HepG2 (cell line): ENCODE measurements around the gene SMPD3. TPM values are rescaled to one million over a fixed set of nuclear protein-coding genes. Genes with fewer than 3 reads are reported as not detected.

ENCODE experiments used
- ATAC-seq: fragments of 200-7000 bp; cut with Tn5 transposase; 3 replicates; pipeline ENCODE4 v1.9.1; 2020; ENCODE audit warnings: mild to moderate bottlenecking, moderate library complexity
- BruUV-seq: library from RNA; stranded (reverse); fragments of 400-500 nt; replicated peaks from 2 replicates; lab custom pipeline; 2021; lab: Mats Ljungman, UMichigan
- CTCF ChIA-PET: fragments of 300-600 bp; formaldehyde crosslinking; extraction: SDS; loops from one replicate; lab custom pipeline; 2021; ENCODE audit warnings: low total read pairs, inconsistent platforms, low intra/inter-chr PET ratio; lab: Yijun Ruan, JAX
- POLR2A ChIA-PET: fragments of 350-600 bp; sonication (Branson Sonifier 250); formaldehyde crosslinking; loops from one replicate; lab custom pipeline; 2020; ENCODE audit warnings: antibody characterized with exemption, inconsistent platforms; lab: Yijun Ruan, JAX
- DNase-seq: peaks from one replicate; pipeline ENCODE4 v3.0.0-alpha.2; 2015; ENCODE audit warnings: low spot score
- FAIRE-seq: peaks from 3 replicates; lab custom pipeline; 2011; peaks lifted over from hg19 to GRCh38; lab: Jason Lieb, UNC
- H2AFZ ChIP-seq: one replicate; pipeline ENCODE4 v1.6.1; 2011; ENCODE audit warnings: low read length, inconsistent platforms
- H3K27ac ChIP-seq: fragments of 300-600 bp; 3 replicates; pipeline ENCODE4 v1.8.0; 2011; ENCODE audit warnings: mixed run types, mild to moderate bottlenecking, mixed read lengths, low read length, inconsistent platforms; ENCODE audit not compliant: insufficient read depth; ENCODE audit errors: extremely low read length
- H3K27me3 ChIP-seq, 2 experiments: fragments of 200-600 bp in 1 of 2; 2 replicates in 1 of 2; 3 replicates in 1 of 2; pipeline versions ENCODE4 v1.6.0 to v1.8.0; 2011; ENCODE audit warnings: low read length in 2 of 2, mild to moderate bottlenecking in 2 of 2, moderate library complexity in 2 of 2, inconsistent platforms in 1 of 2; ENCODE audit not compliant: insufficient read depth in 2 of 2, control insufficient read depth in 1 of 2
- H3K36me3 ChIP-seq, 2 experiments: fragments of 200-600 bp in 1 of 2; replicated peaks in 1 of 2; 2 replicates in 1 of 2; 3 replicates in 1 of 2; pipeline versions ENCODE4 v1.5.1 to v1.8.0; 2011; ENCODE audit warnings: low read length in 2 of 2, inconsistent platforms in 1 of 2; ENCODE audit not compliant: insufficient read depth in 2 of 2, control insufficient read depth in 1 of 2
- H3K4me1 ChIP-seq: 2 replicates; pipeline ENCODE4 v1.5.1; 2012; ENCODE audit warnings: low read length, inconsistent platforms; ENCODE audit not compliant: insufficient read depth
- H3K4me2 ChIP-seq: 2 replicates; pipeline ENCODE4 v1.6.0; 2011; ENCODE audit warnings: low read depth, low read length, inconsistent platforms
- H3K4me3 ChIP-seq, 3 experiments: fragments of 200-600 bp in 1 of 3; sonication (generic), shearing (Covaris generic) in 1 of 3; replicated peaks in 1 of 3; 2 replicates each; pipeline ENCODE4 v1.5.1; 2011 to 2016; ENCODE audit warnings: low read length in 3 of 3, inconsistent platforms in 2 of 3, low read depth in 2 of 3, mild to moderate bottlenecking in 2 of 3, control low read depth in 1 of 3, mixed read lengths in 1 of 3; ENCODE audit not compliant: insufficient read depth in 1 of 3
- H3K79me2 ChIP-seq: one replicate; pipeline ENCODE4 v1.6.1; 2011; ENCODE audit warnings: low read length, inconsistent platforms; ENCODE audit not compliant: insufficient read depth
- H3K9ac ChIP-seq: 2 replicates; pipeline ENCODE4 v1.6.0; 2011; ENCODE audit warnings: mild to moderate bottlenecking, low read depth, low read length, inconsistent platforms; ENCODE audit not compliant: insufficient read depth
- H3K9me3 ChIP-seq: 2 replicates; pipeline ENCODE4 v1.5.1; 2012; ENCODE audit warnings: mild to moderate bottlenecking, low read length
- H4K20me1 ChIP-seq: 2 replicates; pipeline ENCODE4 v1.6.0; 2011; ENCODE audit warnings: inconsistent platforms, mild to moderate bottlenecking, low read length, moderate library complexity; ENCODE audit not compliant: insufficient read depth
- CHD2 ChIP-seq: IDR thresholded peaks from 2 replicates; pipeline ENCODE4 v1.6.1; 2011; ENCODE audit warnings: low read depth, low read length, improper control_type of control experiment
- FIP1L1 ChIP-seq: fragments of 200-400 bp; formaldehyde crosslinking; IDR thresholded peaks from 2 replicates; pipeline ENCODE4 v1.6.1; 2018; ENCODE audit warnings: low read depth, mild to moderate bottlenecking, low read length, moderate library complexity, borderline replicate concordance; ENCODE audit not compliant: insufficient read depth
- HMG20A ChIP-seq: IDR thresholded peaks from 2 replicates; pipeline ENCODE4 v1.6.1; 2016; ENCODE audit warnings: borderline replicate concordance
- ISL2 ChIP-seq: sonication (generic); formaldehyde crosslinking; IDR thresholded peaks from 2 replicates; pipeline ENCODE4 v1.5.0; 2020; ENCODE audit warnings: missing genetic modification reagents
- SIX4 ChIP-seq: sonication (generic); formaldehyde crosslinking; IDR thresholded peaks from 2 replicates; pipeline ENCODE4 v1.4.0; 2020; ENCODE audit warnings: missing genetic modification reagents
- U2AF2 ChIP-seq: fragments of 200-400 bp; formaldehyde crosslinking; IDR thresholded peaks from 2 replicates; pipeline ENCODE4 v1.6.1; 2017; ENCODE audit warnings: low read depth, mild to moderate bottlenecking, low read length
- ZNF251 ChIP-seq: sonication (generic); formaldehyde crosslinking; IDR thresholded peaks from 2 replicates; pipeline ENCODE4 v1.9.0; 2021; ENCODE audit warnings: mild to moderate bottlenecking, missing genetic modification reagents
- ZNF496 ChIP-seq: sonication (generic); formaldehyde crosslinking; IDR thresholded peaks from 2 replicates; pipeline ENCODE4 v1.8.1; 2023; ENCODE audit warnings: mild to moderate bottlenecking, moderate library complexity, missing genetic modification reagents; ENCODE audit not compliant: insufficient replicate concordance
- ZNF605 ChIP-seq: sonication (generic); formaldehyde crosslinking; IDR thresholded peaks from 2 replicates; pipeline ENCODE4 v1.8.0; 2022; ENCODE audit warnings: mild to moderate bottlenecking, missing genetic modification reagents
- ZNF619 ChIP-seq: sonication (generic); formaldehyde crosslinking; IDR thresholded peaks from 2 replicates; pipeline ENCODE4 v1.4.0; 2020; ENCODE audit warnings: mild to moderate bottlenecking, missing genetic modification reagents
- ZNF691 ChIP-seq: sonication (generic); formaldehyde crosslinking; IDR thresholded peaks from 2 replicates; pipeline ENCODE4 v1.4.0; 2020; ENCODE audit warnings: missing genetic modification reagents, low read depth, mild to moderate bottlenecking, borderline replicate concordance
- ZNF720 ChIP-seq: sonication (generic); formaldehyde crosslinking; IDR thresholded peaks from 2 replicates; pipeline ENCODE4 v1.4.0; 2020; ENCODE audit warnings: missing genetic modification reagents
- ZNF724P ChIP-seq: sonication (generic); formaldehyde crosslinking; IDR thresholded peaks from 2 replicates; pipeline ENCODE4 v1.8.0; 2022; ENCODE audit warnings: missing genetic modification reagents, borderline replicate concordance
- ZNF773 ChIP-seq: sonication (generic); formaldehyde crosslinking; IDR thresholded peaks from 2 replicates; pipeline ENCODE4 v1.4.0; 2020; ENCODE audit warnings: missing genetic modification reagents, borderline replicate concordance
- WGBS: methylation state at CpG from one replicate; pipeline ENCODE4 v1.1.6; 2017; ENCODE audit warnings: low lambda C conversion rate; 5-methylcytosine and 5-hydroxymethylcytosine counted together
- in situ Hi-C: cut with HindIII; loops from 2 replicates; pipeline ENCODE4 v1.10.0; 2017; ENCODE audit warnings: low pct_unique_long_range_greater_than_20kb; ENCODE audit not compliant: extremely low pct_ligation_motif_present
- intact Hi-C: fragments of 100-400 bp; cut with micrococcal nuclease; formaldehyde crosslinking; loops from one replicate; pipeline ENCODE4 v1.10.0; 2022; ENCODE audit not compliant: unreplicated experiment
- polyA plus RNA-seq, 8 experiments: library from polyadenylated mRNA; depleted of rRNA in 3 of 8; stranded (reverse) in 7 of 8; unstranded in 1 of 8; fragments of >200 nt; fragmentation: Illumina TruSeq in 4 of 8; extraction: Trizol in 4 of 8; gene quantifications; 2 replicates each; pipeline versions ENCODE4 v1.2.1 to v1.2.3, GENCODE V29; 2011 to 2016; ENCODE audit warnings: low read depth in 4 of 8, missing spikeins in 1 of 8, mixed read lengths in 1 of 8; ENCODE audit not compliant: insufficient read depth in 1 of 8
- total RNA-seq, 5 experiments: library from RNA; depleted of rRNA; stranded (reverse); fragments of >200 nt; fragmentation: Illumina TruSeq; extraction: Trizol; gene quantifications; 2 replicates each; pipeline ENCODE4 v1.2.3, GENCODE V29; 2016; ENCODE audit warnings: low read depth in 1 of 5
- TF ChIP-seq, protein P1 (sequence below): sonication (generic); formaldehyde crosslinking; conservative IDR thresholded peaks from 2 replicates; pipeline ENCODE4 v1.4.0; 2020; ENCODE audit warnings: missing genetic modification reagents

The SMPD3 gene
- total and polyA plus RNA-seq, 2 of the 13 experiments (the other 11 are each of a cell fraction or from before 2014, with no cell fraction given): 0.07 to 0.32 TPM

GRCh38 chr16:68342620-68343019, 105.7 kb downstream of the SMPD3 start (continued):
- TF ChIP-seq U2AF2 (no peak), CHD2 (no peak), ZNF720 (CRISPR knock-in tag) (no peak), ZNF605 (CRISPR knock-in tag) (no peak), HMG20A (CRISPR knock-in tag) (no peak), ZNF773 (no peak), ZNF496 (CRISPR knock-in tag) (no peak), ISL2 (CRISPR knock-in tag) (no peak), FIP1L1 (no peak), SIX4 (CRISPR knock-in tag) (no peak)
- TF ChIP-seq, protein P1, sequence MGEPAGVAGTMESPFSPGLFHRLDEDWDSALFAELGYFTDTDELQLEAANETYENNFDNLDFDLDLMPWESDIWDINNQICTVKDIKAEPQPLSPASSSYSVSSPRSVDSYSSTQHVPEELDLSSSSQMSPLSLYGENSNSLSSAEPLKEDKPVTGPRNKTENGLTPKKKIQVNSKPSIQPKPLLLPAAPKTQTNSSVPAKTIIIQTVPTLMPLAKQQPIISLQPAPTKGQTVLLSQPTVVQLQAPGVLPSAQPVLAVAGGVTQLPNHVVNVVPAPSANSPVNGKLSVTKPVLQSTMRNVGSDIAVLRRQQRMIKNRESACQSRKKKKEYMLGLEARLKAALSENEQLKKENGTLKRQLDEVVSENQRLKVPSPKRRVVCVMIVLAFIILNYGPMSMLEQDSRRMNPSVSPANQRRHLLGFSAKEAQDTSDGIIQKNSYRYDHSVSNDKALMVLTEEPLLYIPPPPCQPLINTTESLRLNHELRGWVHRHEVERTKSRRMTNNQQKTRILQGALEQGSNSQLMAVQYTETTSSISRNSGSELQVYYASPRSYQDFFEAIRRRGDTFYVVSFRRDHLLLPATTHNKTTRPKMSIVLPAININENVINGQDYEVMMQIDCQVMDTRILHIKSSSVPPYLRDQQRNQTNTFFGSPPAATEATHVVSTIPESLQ: no peak

DNA sequence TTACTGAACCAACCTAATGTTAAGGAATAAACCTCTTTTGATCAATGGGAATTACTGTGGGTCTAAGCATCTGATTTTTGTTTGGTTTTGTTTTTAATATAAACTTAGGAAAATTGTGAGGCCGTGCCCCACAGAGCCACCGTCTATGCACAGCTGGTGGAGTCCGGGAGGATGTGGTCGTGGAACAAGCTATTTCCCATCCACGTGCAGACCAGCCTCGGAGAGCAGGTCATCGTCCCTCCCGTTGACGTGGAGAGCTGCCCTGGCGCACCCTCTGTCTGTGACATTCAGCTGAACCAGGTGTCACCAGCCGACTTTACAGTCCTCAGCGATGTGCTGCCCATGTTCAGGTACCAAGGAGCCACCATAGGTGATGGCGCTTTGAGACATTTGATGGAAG, 109.1 kb downstream of the SMPD3 start:
- Histone ChIP-seq H3K4me1 (no peaks in the 10 kb centered on the region), H3K36me3 (peaks cover 41 to 77% of the 10 kb centered on the region in 2 experiments), H3K4me2 (no peak overlapping the region), H3K9me3 (no peaks in the 10 kb centered on the region), H2AFZ (no peak overlapping the region), H3K27me3 (no peaks in the 10 kb centered on the region), H4K20me1 (no peaks in the 10 kb centered on the region), H3K9ac (no peak overlapping the region), H3K27ac (no peak overlapping the region), H3K4me3 (no peak overlapping the region), H3K79me2 (no peaks in the 10 kb centered on the region)
- ChIA-PET CTCF (no interaction called here), POLR2A (no interaction called here)
- FAIRE-seq: no peak
- ATAC-seq: no peak
- no peak for TF ChIP-seq ZNF619
- TF ChIP-seq ZNF691 (CRISPR knock-in tag): no peak
- no peak for TF ChIP-seq ZNF724P (CRISPR knock-in tag)
- no peak for TF ChIP-seq ZNF251
- BruUV-seq: no TSS peak
- no peak for DNase-seq
- over 99% methylated on average over 13 of the region's 13 CpGs for WGBS
- in situ Hi-C loops: loop anchor here (10.0 kb wide), 1 partner anchor 254 kb away; the partner anchor contains the start of gene NFATC3
- intact Hi-C loops: no loop called here
